Measurements from ENCODE around the gene RAPGEF3.

- TF ChIP-seq MAX (IDR thresholded peaks at IDR 0.05) = no peak
- no peak for TF ChIP-seq CTCF (IDR thresholded peaks at IDR 0.05; ENCODE audit: control extremely low read depth in 1 of 3, insufficient read depth in 1 of 3, low read depth in 1 of 3, low read length in 3 of 3)
- no peak for TF ChIP-seq CBX8 (IDR thresholded peaks at IDR 0.05; ENCODE audit: borderline replicate concordance, low read depth, low read length)
- no peak for TF ChIP-seq RFX5 (IDR thresholded peaks at IDR 0.05; ENCODE audit: borderline replicate concordance, low read depth, low read length)
- TF ChIP-seq BACH1 (IDR thresholded peaks at IDR 0.05; ENCODE audit: low read length) = no peak
- TF ChIP-seq KDM1A (IDR thresholded peaks at IDR 0.05; ENCODE audit: borderline replicate concordance, low read length) = no peak
- no peak for TF ChIP-seq TEAD4 (IDR thresholded peaks at IDR 0.05; ENCODE audit: low read depth, low read length)
- no peak for TF ChIP-seq KDM5A (IDR thresholded peaks at IDR 0.05; ENCODE audit: low read length)
- no peak for TF ChIP-seq BRCA1 (IDR thresholded peaks at IDR 0.05; ENCODE audit: low read depth, low read length)
- no peak for TF ChIP-seq ZNF274 (IDR thresholded peaks at IDR 0.05; ENCODE audit: borderline replicate concordance, extremely low read depth, low read length)
- no peak for TF ChIP-seq EP300 (IDR thresholded peaks at IDR 0.05; ENCODE audit: borderline replicate concordance in 1 of 2, low read depth in 2 of 2, low read length in 2 of 2)
Measured at GRCh38 chr12:47715877-47716548, 42.7 kb downstream of the RAPGEF3 start.

Measured in H1 (cell line).